Heart left ventricle (tissue), 16 donors: ENCODE results near the gene SIX4. TPM values are rescaled to one million over a fixed set of nuclear protein-coding genes. Genes with fewer than 3 reads are reported as not detected.

Experiments used
- ATAC-seq, 4 donors: fragments of 200-7000 bp; cut with Tn5 transposase; one replicate each; pipeline ENCODE4 v1.9.1; 2020 to 2022; ENCODE audit warnings: moderate library complexity in 4 of 4, mild to moderate bottlenecking in 3 of 4, moderate number of reproducible peaks in 1 of 4
- DNase-seq, 5 donors: peaks; one replicate each; pipeline ENCODE4 v3.0.0-alpha.2; 2020
- H3K27ac ChIP-seq, 12 donors: fragments of 200-600 bp; sonication (generic) in 4 of 12; one replicate each; pipeline versions ENCODE4 v1.5.0 to v1.8.0; 2016 to 2022; ENCODE audit warnings: mild to moderate bottlenecking in 2 of 12
- H3K27me3 ChIP-seq, 9 donors: fragments of 200-600 bp; sonication (generic) in 2 of 9; one replicate each; pipeline versions ENCODE4 v1.5.1 to v1.8.0; 2016 to 2022; ENCODE audit warnings: mild to moderate bottlenecking in 3 of 9
- H3K36me3 ChIP-seq, 9 donors: fragments of 200-600 bp; sonication (generic) in 2 of 9; one replicate each; pipeline versions ENCODE4 v1.5.0 to v1.8.0; 2018 to 2022; ENCODE audit warnings: mild to moderate bottlenecking in 2 of 9
- H3K4me1 ChIP-seq, 12 donors: fragments of 200-600 bp; sonication (generic) in 4 of 12; one replicate each; pipeline versions ENCODE4 v1.5.0 to v1.8.0; 2016 to 2022; ENCODE audit warnings: mild to moderate bottlenecking in 3 of 12
- H3K4me3 ChIP-seq, 12 donors: fragments of 200-600 bp; sonication (generic) in 4 of 12; one replicate each; pipeline versions ENCODE4 v1.5.0 to v1.8.0; 2017 to 2022; ENCODE audit warnings: mild to moderate bottlenecking in 9 of 12, moderate library complexity in 4 of 12
- H3K9me3 ChIP-seq, 12 donors: fragments of 200-600 bp; sonication (generic) in 4 of 12; one replicate each; pipeline versions ENCODE4 v1.5.0 to v1.8.0; 2016 to 2022; ENCODE audit warnings: mild to moderate bottlenecking in 1 of 12
- POLR2A ChIP-seq, 2 donors: fragments of 450-650 bp; IDR thresholded peaks; one replicate each; pipeline ENCODE4 v1.6.1; 2017; ENCODE audit warnings: antibody characterized with exemption in 2 of 2, mild to moderate bottlenecking in 2 of 2, moderate library complexity in 2 of 2
- WGBS, 4 donors: extraction: QIAGEN DNeasy Blood & Tissue Kit in 2 of 4; methylation state at CpG; one replicate each; pipeline versions ENCODE4 v1.1.5 to v1.1.7; 2013 to 2018; 5-methylcytosine and 5-hydroxymethylcytosine counted together
- intact Hi-C, 10 donors: fragments of 100-400 bp; cut with DNase I; formaldehyde crosslinking; loops; one replicate each; pipeline versions ENCODE4 v1.11.1 to v1.14.2; 2022
- polyA plus RNA-seq, 2 donors: library from polyadenylated mRNA; stranded (reverse); fragments of 200-250 nt; gene quantifications; one replicate each; pipeline ENCODE4 v1.2.3, GENCODE V29; 2013
- total RNA-seq, 9 donors: library from RNA; depleted of rRNA in 2 of 9; stranded (reverse); fragments of >200 nt in 2 of 9; fragmentation: NEBNext Ultra II Directional in 3 of 9; extraction: Animal tissue kit (Norgen Biotek cat#: 25700) in 3 of 9; gene quantifications; one replicate each; pipeline versions ENCODE4 v1.1.0 to v1.2.4, GENCODE V29; 2016 to 2023
- TF ChIP-seq, protein P1 (sequence below), 12 donors: fragments of 200-600 bp; sonication (generic) in 4 of 12; IDR thresholded peaks; one replicate each; pipeline versions ENCODE4 v1.5.0 to v1.8.0; 2018 to 2022; ENCODE audit warnings: antibody characterized with exemption in 12 of 12, mild to moderate bottlenecking in 5 of 12
- donor health status: ischemic (EF 13 %, LVEDD 7.1; RV severe dilation, severe dysfunction).
- donor health status: healthy with polysubstance abuse.
- donor health status: DM: no; HTN: yes; CAD: no.
- donor health status: DM: no; HTN: no; CAD: no.
- donor health status: ischemic (EF 25% LVEDD 6.9; RV normal size, moderate dysfunction).
- donor health status: ischemic (EF 25% LVEDD 5.7; RV mildly dilated, moderate dysfunction).
- donor health status: healthy.
- donor health status: DM: yes; HTN: yes; CAD: no.
- donor health status: ischemic (EF 35%, LVEDD 5.7; RV mildly dilated, moderate dysfunction).
- donor health status: nonischemic (EF 11% LVEDD 7.7; RV severe dilation, severe dysfunction).
- donor health status: DM: yes; HTN: yes; CAD: no.
- donor health status: PGD.
- donor health status: ischemic (EF 29% LVEDD 5.4; RV normal size, mild dysfunction).
- donor health status: nonischemic (EF 23%, LVEDD 6.1; RV moderate dilation, normal function).

The SIX4 gene
- total and polyA plus RNA-seq, 11 donors: 0.27 to 2.9 (median 1.1) TPM

DNA sequence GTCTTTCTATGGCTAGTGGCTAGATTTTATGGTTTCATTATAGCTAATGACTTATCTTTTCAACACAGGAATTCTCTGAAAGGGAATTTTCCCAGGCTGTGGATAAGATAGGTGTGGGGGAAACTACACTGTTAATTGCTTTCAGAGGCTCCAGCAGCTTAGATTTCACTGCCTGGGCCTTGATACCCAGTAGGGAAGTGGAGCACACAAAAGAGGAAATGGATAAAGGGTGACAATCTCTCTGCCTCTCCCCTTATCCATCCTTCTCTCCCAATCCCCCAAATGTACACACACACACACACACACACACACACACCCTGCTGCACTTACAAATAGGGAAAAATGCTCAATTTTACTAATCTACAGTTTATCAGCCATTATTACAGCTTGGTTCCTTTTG, 19.1 kb downstream of the SIX4 start:
- no peak for ATAC-seq
- Histone ChIP-seq H3K4me3 (no peak overlapping the region), H3K36me3 (no peaks in the 10 kb centered on the region), H3K4me1 (no peaks in the 10 kb centered on the region), H3K9me3 (peaks cover 0 to 24% (median 13%) of the 10 kb centered on the region in 12 donors), H3K27ac (no peak overlapping the region), H3K27me3 (peaks cover 0 to 2% (median 0%) of the 10 kb centered on the region in 9 donors)
- DNase-seq: no peak
- TF ChIP-seq, protein P1, sequence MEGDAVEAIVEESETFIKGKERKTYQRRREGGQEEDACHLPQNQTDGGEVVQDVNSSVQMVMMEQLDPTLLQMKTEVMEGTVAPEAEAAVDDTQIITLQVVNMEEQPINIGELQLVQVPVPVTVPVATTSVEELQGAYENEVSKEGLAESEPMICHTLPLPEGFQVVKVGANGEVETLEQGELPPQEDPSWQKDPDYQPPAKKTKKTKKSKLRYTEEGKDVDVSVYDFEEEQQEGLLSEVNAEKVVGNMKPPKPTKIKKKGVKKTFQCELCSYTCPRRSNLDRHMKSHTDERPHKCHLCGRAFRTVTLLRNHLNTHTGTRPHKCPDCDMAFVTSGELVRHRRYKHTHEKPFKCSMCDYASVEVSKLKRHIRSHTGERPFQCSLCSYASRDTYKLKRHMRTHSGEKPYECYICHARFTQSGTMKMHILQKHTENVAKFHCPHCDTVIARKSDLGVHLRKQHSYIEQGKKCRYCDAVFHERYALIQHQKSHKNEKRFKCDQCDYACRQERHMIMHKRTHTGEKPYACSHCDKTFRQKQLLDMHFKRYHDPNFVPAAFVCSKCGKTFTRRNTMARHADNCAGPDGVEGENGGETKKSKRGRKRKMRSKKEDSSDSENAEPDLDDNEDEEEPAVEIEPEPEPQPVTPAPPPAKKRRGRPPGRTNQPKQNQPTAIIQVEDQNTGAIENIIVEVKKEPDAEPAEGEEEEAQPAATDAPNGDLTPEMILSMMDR (IDR thresholded peaks at IDR 0.05): no peak
- no peak for TF ChIP-seq POLR2A (IDR thresholded peaks at IDR 0.05)
- intact Hi-C loops: no loop called here

DNA sequence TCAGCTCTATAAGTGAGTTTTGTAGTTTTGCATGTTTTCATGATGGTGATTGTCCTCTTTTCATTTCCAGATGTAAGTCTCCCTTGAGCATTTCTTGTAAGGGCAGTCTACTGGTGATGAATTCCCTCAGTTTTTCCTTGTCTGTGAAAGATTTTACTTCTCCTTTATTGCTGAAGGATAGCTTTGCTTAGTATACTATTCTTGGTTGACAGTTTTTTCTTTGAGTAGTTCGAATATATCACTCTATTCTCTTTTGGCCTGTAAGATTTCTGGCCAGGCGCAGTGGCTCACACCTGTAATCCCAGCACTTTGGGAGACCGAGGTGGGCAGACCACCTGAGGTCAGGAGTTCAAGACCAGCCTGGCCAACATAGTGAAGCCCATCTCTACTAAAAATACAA, 23.6 kb downstream of the SIX4 start:
- no peak for TF ChIP-seq POLR2A (IDR thresholded peaks at IDR 0.05)
- TF ChIP-seq, protein P1 (IDR thresholded peaks at IDR 0.05): no peak
- Histone ChIP-seq H3K27me3 (no peaks in the 10 kb centered on the region), H3K9me3 (peaks cover 0 to 47% (median 13%) of the 10 kb centered on the region in 12 donors), H3K4me3 (no peak overlapping the region), H3K27ac (no peak overlapping the region), H3K36me3 (no peaks in the 10 kb centered on the region), H3K4me1 (no peaks in the 10 kb centered on the region)
- intact Hi-C loops: no loop called here
- WGBS, 4 donors: 88 to 93% (median 89%) methylated on average over 3 of the region's 3 CpGs
- DNase-seq (no peak), ATAC-seq (no peak)

DNA sequence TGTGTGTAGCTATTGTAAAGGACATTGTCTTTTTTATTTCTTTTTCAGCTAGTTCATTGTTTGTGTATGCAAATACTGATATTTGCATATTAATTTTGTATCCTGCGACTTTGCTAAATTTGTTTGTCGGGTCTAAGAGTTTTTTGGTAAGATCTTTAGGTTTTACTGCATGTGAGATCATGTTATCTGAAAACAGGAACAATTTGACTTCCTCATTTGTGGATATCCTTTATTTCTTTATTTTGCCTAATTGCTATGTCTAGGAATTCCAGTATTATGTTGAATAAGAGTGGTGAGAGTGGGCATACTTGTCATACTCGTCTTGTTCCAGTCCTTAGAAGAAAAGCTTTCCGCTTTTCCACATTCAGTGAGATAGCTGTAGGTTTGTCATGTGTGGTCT, 28.8 kb downstream of the SIX4 start:
- Histone ChIP-seq H3K4me3 (no peak overlapping the region), H3K9me3 (peaks cover 0 to 31% (median 2%) of the 10 kb centered on the region in 12 donors), H3K27ac (no peak overlapping the region), H3K36me3 (no peaks in the 10 kb centered on the region), H3K4me1 (no peaks in the 10 kb centered on the region), H3K27me3 (no peaks in the 10 kb centered on the region)
- intact Hi-C loops: no loop called here
- ATAC-seq (no peak), DNase-seq (no peak)
- TF ChIP-seq, protein P1 (IDR thresholded peaks at IDR 0.05): no peak
- TF ChIP-seq POLR2A (IDR thresholded peaks at IDR 0.05): no peak
- WGBS, 4 donors: 75 to 80% (median 78%) methylated on average over 4 of the region's 4 CpGs

DNA sequence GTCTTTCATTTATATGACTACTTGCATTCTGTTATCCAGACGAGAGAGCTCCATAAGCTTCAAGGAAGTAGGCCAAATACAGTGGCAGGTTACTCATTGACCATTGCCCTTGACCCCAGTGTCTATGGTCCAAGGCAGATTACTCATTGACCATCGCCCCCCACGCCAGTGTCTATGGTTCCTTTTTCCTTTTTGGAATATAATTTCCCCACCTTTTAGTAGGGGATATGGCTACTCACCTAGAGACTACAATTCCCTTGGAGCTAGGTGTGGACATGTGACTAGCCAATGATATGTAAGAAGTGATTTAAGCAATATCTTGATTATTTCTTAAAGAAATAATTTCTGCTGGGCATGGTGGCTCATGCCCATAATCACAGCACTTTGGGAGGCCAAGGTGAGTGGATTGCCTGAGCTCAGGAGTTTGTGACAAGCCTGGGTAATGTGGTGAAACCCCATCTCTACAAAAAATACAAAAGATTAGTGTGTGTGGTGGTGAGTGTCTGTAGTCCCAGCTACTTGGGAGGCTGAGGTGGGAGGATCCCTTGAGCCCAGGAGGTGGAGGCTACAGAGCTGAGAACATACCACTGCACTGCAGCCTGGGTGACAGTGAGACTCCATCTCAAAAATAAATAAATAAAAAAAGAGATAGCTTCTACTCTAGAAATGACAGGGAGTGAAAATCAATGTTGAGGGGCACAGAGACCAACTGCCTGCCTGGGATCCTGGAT, 32.6 kb downstream of the SIX4 start:
- ATAC-seq (no peak), DNase-seq (no peak)
- WGBS, 4 donors: 78 to 86% (median 83%) methylated on average over 3 of the region's 3 CpGs
- Histone ChIP-seq H3K27ac (no peak overlapping the region), H3K4me1 (no peaks in the 10 kb centered on the region), H3K36me3 (no peaks in the 10 kb centered on the region), H3K27me3 (no peaks in the 10 kb centered on the region), H3K4me3 (no peak overlapping the region), H3K9me3 (peaks cover 0 to under 1% (median 0%) of the 10 kb centered on the region in 12 donors)
- no peak for TF ChIP-seq POLR2A (IDR thresholded peaks at IDR 0.05)
- TF ChIP-seq, protein P1 (IDR thresholded peaks at IDR 0.05): no peak
- intact Hi-C loops: no loop called here
